IgD-negative memory B cell (primary cell): ENCODE measurements around the gene CGNL1. TPM values are rescaled to one million over a fixed set of nuclear protein-coding genes. Genes with fewer than 3 reads are reported as not detected.

ENCODE experiments used
- H3K27ac Mint-ChIP-seq, 3 donors: one replicate each; pipeline ENCODE4 v1.8.0; 2020 to 2022; ENCODE audit warnings: mild to moderate bottlenecking in 3 of 3, mixed read lengths in 3 of 3, moderate library complexity in 1 of 3
- H3K27me3 Mint-ChIP-seq: one replicate; pipeline ENCODE4 v1.8.0; 2021; ENCODE audit warnings: mixed read lengths
- H3K36me3 Mint-ChIP-seq: one replicate; pipeline ENCODE4 v1.8.0; 2020; ENCODE audit warnings: mild to moderate bottlenecking, mixed read lengths
- H3K4me1 Mint-ChIP-seq, 3 donors: one replicate each; pipeline ENCODE4 v1.8.0; 2020 to 2022; ENCODE audit warnings: mixed read lengths in 3 of 3, mild to moderate bottlenecking in 1 of 3
- H3K4me3 Mint-ChIP-seq, 4 donors: one replicate each; pipeline ENCODE4 v1.8.0; 2020 to 2022; ENCODE audit warnings: mild to moderate bottlenecking in 4 of 4, mixed read lengths in 4 of 4, moderate library complexity in 3 of 4
- H3K9me3 Mint-ChIP-seq, 3 donors: one replicate each; pipeline ENCODE4 v1.8.0; 2020 to 2021; ENCODE audit warnings: mixed read lengths in 3 of 3, mild to moderate bottlenecking in 1 of 3
- polyA plus RNA-seq: library from polyadenylated mRNA; unstranded; fragments of 300-500 nt; fragmentation: Illumina TruSeq; gene quantifications from one replicate; pipeline ENCODE4 v1.2.3, GENCODE V29; 2021

Gene CGNL1
- polyA plus RNA-seq, 1 donor from 2014 or later = 0.16 TPM

GRCh38 chr15:57544848-57545480, 168.7 kb downstream of the CGNL1 start:
- Mint-ChIP-seq H3K27me3 (peaks cover 4% of the 10 kb centered on the region), H3K4me3 (no peak overlapping the region), H3K27ac (no peak overlapping the region), H3K4me1 (no peaks in the 10 kb centered on the region), H3K36me3 (no peaks in the 10 kb centered on the region), H3K9me3 (peaks cover 2 to 5% (median 3%) of the 10 kb centered on the region in 3 donors)

GRCh38 chr15:57545995-57546394, 169.7 kb downstream of the CGNL1 start:
- Mint-ChIP-seq H3K9me3 (no peaks in the 10 kb centered on the region), H3K4me3 (no peak overlapping the region), H3K27ac (no peak overlapping the region), H3K27me3 (peaks cover 4% of the 10 kb centered on the region), H3K4me1 (no peaks in the 10 kb centered on the region), H3K36me3 (no peaks in the 10 kb centered on the region)

- Mint-ChIP-seq H3K9me3 (no peaks in the 10 kb centered on the region), H3K36me3 (no peaks in the 10 kb centered on the region), H3K4me1 (peaks cover 0 to 1% (median 0%) of the 10 kb centered on the region in 3 donors), H3K27ac (no peak overlapping the region), H3K27me3 (peaks cover 2% of the 10 kb centered on the region), H3K4me3 (no peak overlapping the region)
Observed at GRCh38 chr15:57547243-57547755, 171.0 kb downstream of the CGNL1 start.

GRCh38 chr15:57548351-57548750, 172.0 kb downstream of the CGNL1 start:
- Mint-ChIP-seq H3K27me3 (peaks cover 2% of the 10 kb centered on the region), H3K36me3 (no peaks in the 10 kb centered on the region), H3K4me3 (no peak overlapping the region), H3K4me1 (peaks cover 0 to 1% (median 0%) of the 10 kb centered on the region in 3 donors), H3K9me3 (no peaks in the 10 kb centered on the region), H3K27ac (no peak overlapping the region)

- no peak overlapping the region for H3K27ac Mint-ChIP-seq
- H3K27me3 Mint-ChIP-seq = peaks cover 2% of the 10 kb centered on the region
- H3K4me1 Mint-ChIP-seq = peaks cover 0 to 1% (median 0%) of the 10 kb centered on the region in 3 donors
- H3K4me3 Mint-ChIP-seq = no peak overlapping the region
- no peaks in the 10 kb centered on the region for H3K36me3 Mint-ChIP-seq
- no peaks in the 10 kb centered on the region for H3K9me3 Mint-ChIP-seq
Observed at GRCh38 chr15:57548835-57549234, 172.5 kb downstream of the CGNL1 start.

GRCh38 chr15:57549935-57550334, 173.6 kb downstream of the CGNL1 start:
- Mint-ChIP-seq H3K27ac (no peak overlapping the region), H3K4me1 (peaks cover 0 to 1% (median 0%) of the 10 kb centered on the region in 3 donors), H3K36me3 (no peaks in the 10 kb centered on the region), H3K27me3 (no peaks in the 10 kb centered on the region), H3K4me3 (no peak overlapping the region), H3K9me3 (no peaks in the 10 kb centered on the region)

- H3K27me3 Mint-ChIP-seq = no peaks in the 10 kb centered on the region
- H3K36me3 Mint-ChIP-seq = no peaks in the 10 kb centered on the region
- H3K9me3 Mint-ChIP-seq = no peaks in the 10 kb centered on the region
- H3K4me1 Mint-ChIP-seq = peaks cover 0 to 1% (median 0%) of the 10 kb centered on the region in 3 donors
- H3K4me3 Mint-ChIP-seq = no peak overlapping the region
- no peak overlapping the region for H3K27ac Mint-ChIP-seq
Observed at GRCh38 chr15:57550640-57551039, 174.3 kb downstream of the CGNL1 start.

GRCh38 chr15:57551715-57552677, 175.7 kb downstream of the CGNL1 start:
- Mint-ChIP-seq H3K27ac (no peak overlapping the region), H3K4me1 (peaks cover 0 to 1% (median 0%) of the 10 kb centered on the region in 3 donors), H3K9me3 (no peaks in the 10 kb centered on the region), H3K4me3 (no peak overlapping the region), H3K27me3 (no peaks in the 10 kb centered on the region), H3K36me3 (no peaks in the 10 kb centered on the region)

- Mint-ChIP-seq H3K4me1 (peaks cover 0 to 1% (median 0%) of the 10 kb centered on the region in 3 donors), H3K9me3 (no peaks in the 10 kb centered on the region), H3K27ac (no peak overlapping the region), H3K36me3 (no peaks in the 10 kb centered on the region), H3K4me3 (no peak overlapping the region), H3K27me3 (no peaks in the 10 kb centered on the region)
Observed at GRCh38 chr15:57552678-57553334, 176.5 kb downstream of the CGNL1 start.

GRCh38 chr15:57553526-57553925, 177.2 kb downstream of the CGNL1 start:
- Mint-ChIP-seq H3K9me3 (no peaks in the 10 kb centered on the region), H3K36me3 (no peaks in the 10 kb centered on the region), H3K27ac (no peak overlapping the region), H3K27me3 (no peaks in the 10 kb centered on the region), H3K4me3 (no peak overlapping the region), H3K4me1 (peaks cover 0 to 1% (median 0%) of the 10 kb centered on the region in 3 donors)

- Mint-ChIP-seq H3K27ac (no peak overlapping the region), H3K27me3 (no peaks in the 10 kb centered on the region), H3K4me1 (peaks cover 0 to 1% (median 0%) of the 10 kb centered on the region in 3 donors), H3K4me3 (no peak overlapping the region), H3K9me3 (no peaks in the 10 kb centered on the region), H3K36me3 (no peaks in the 10 kb centered on the region)
Observed at GRCh38 chr15:57554063-57554811, 177.9 kb downstream of the CGNL1 start.

- Mint-ChIP-seq H3K27me3 (no peaks in the 10 kb centered on the region), H3K9me3 (no peaks in the 10 kb centered on the region), H3K36me3 (no peaks in the 10 kb centered on the region), H3K4me3 (no peak overlapping the region), H3K27ac (no peak overlapping the region), H3K4me1 (peaks cover 0 to 1% (median 0%) of the 10 kb centered on the region in 3 donors)
Observed at GRCh38 chr15:57554812-57555179, 178.5 kb downstream of the CGNL1 start.

GRCh38 chr15:57555270-57555669, 179.0 kb downstream of the CGNL1 start:
- Mint-ChIP-seq H3K4me1 (peaks cover 0 to 1% (median 0%) of the 10 kb centered on the region in 3 donors), H3K27me3 (no peaks in the 10 kb centered on the region), H3K4me3 (no peak overlapping the region), H3K9me3 (no peaks in the 10 kb centered on the region), H3K27ac (no peak overlapping the region), H3K36me3 (no peaks in the 10 kb centered on the region)

GRCh38 chr15:57556040-57556439, 179.7 kb downstream of the CGNL1 start:
- Mint-ChIP-seq H3K27ac (no peak overlapping the region), H3K9me3 (no peaks in the 10 kb centered on the region), H3K36me3 (no peaks in the 10 kb centered on the region), H3K27me3 (peaks cover under 1% of the 10 kb centered on the region), H3K4me3 (no peak overlapping the region), H3K4me1 (peaks cover under 1 to 2% (median 2%) of the 10 kb centered on the region in 3 donors)
